T-cell (primary cell): ENCODE measurements around the gene RPH3AL. TPM values are rescaled to one million over a fixed set of nuclear protein-coding genes. Genes with fewer than 3 reads are reported as not detected.

ENCODE experiments used
- ATAC-seq, 4 experiments: fragments of 200-7000 bp in 3 of 4; fragments of 150-1000 bp in 1 of 4; cut with Tn5 transposase; replicated peaks in 1 of 4; 1 replicate in 3 of 4; 2 replicates in 1 of 4; pipeline ENCODE4 v1.10.0; 2021; ENCODE audit warnings: moderate library complexity in 3 of 4, mild to moderate bottlenecking in 2 of 4, moderate number of reproducible peaks in 1 of 4
- CTCF ChIA-PET, 2 donors: fragments of 300-600 bp; sonication (Branson Sonifier 250); formaldehyde crosslinking; loops; one replicate each; lab custom pipeline; 2022; ENCODE audit warnings: antibody characterized with exemption in 2 of 2; lab: Charles Lee
- POLR2A ChIA-PET, 2 donors: fragments of 300-600 bp; sonication (Branson Sonifier 250); formaldehyde crosslinking; loops; one replicate each; lab custom pipeline; 2022; ENCODE audit warnings: antibody characterized with exemption in 2 of 2; lab: Charles Lee
- DNase-seq, 35 experiments: peaks; one replicate each; pipeline versions ENCODE4 v3.0.0 to v3.0.0-alpha.2; 2013 to 2023
- H3K27ac ChIP-seq: one replicate; pipeline ENCODE4 v1.5.1; 2013; ENCODE audit warnings: low read length
- H3K27me3 ChIP-seq, 2 experiments: replicated peaks in 1 of 2; 1 replicate in 1 of 2; 2 replicates in 1 of 2; pipeline versions ENCODE4 v1.6.1 to v1.7.0; 2013; ENCODE audit warnings: low read length in 1 of 2, mixed read lengths in 1 of 2; ENCODE audit not compliant: control insufficient read depth in 2 of 2, insufficient read depth in 2 of 2; ENCODE audit errors: extremely low read depth in 1 of 2
- H3K36me3 ChIP-seq, 2 donors: 1 replicate in 1 of 2; 2 replicates in 1 of 2; pipeline versions ENCODE4 v1.6.1 to v1.7.0; 2013; ENCODE audit warnings: low read length in 1 of 2; ENCODE audit not compliant: control insufficient read depth in 2 of 2, insufficient read depth in 1 of 2; ENCODE audit errors: extremely low read depth in 1 of 2
- H3K4me1 ChIP-seq, 2 experiments: 1 replicate in 1 of 2; 2 replicates in 1 of 2; pipeline versions ENCODE4 v1.6.1 to v1.7.0; 2013; ENCODE audit warnings: low read length in 2 of 2, mixed read lengths in 1 of 2; ENCODE audit not compliant: insufficient read depth in 2 of 2, control insufficient read depth in 1 of 2; ENCODE audit errors: extremely low read depth in 1 of 2
- H3K4me3 ChIP-seq, 2 donors: 1 replicate in 1 of 2; 2 replicates in 1 of 2; pipeline versions ENCODE4 v1.5.1 to v1.7.0; 2013; ENCODE audit warnings: mild to moderate bottlenecking in 2 of 2, low read length in 1 of 2, moderate library complexity in 1 of 2; ENCODE audit not compliant: control insufficient read depth in 1 of 2; ENCODE audit errors: extremely low read depth in 1 of 2
- H3K9me3 ChIP-seq: 2 replicates; pipeline ENCODE4 v1.7.0; 2013
- H3K27ac Mint-ChIP-seq, 2 donors: one replicate each; pipeline ENCODE4 v1.8.0; 2020 to 2021; ENCODE audit warnings: mild to moderate bottlenecking in 2 of 2, mixed read lengths in 2 of 2
- H3K27me3 Mint-ChIP-seq, 2 donors: one replicate each; pipeline ENCODE4 v1.8.0; 2021 to 2022; ENCODE audit warnings: mixed read lengths in 2 of 2
- H3K36me3 Mint-ChIP-seq: one replicate; pipeline ENCODE4 v1.8.0; 2021; ENCODE audit warnings: mixed read lengths
- H3K4me1 Mint-ChIP-seq, 3 donors: one replicate each; pipeline ENCODE4 v1.8.0; 2020 to 2022; ENCODE audit warnings: mixed read lengths in 3 of 3, mild to moderate bottlenecking in 1 of 3
- H3K4me3 Mint-ChIP-seq, 3 donors: one replicate each; pipeline ENCODE4 v1.8.0; 2020 to 2022; ENCODE audit warnings: mild to moderate bottlenecking in 3 of 3, mixed read lengths in 3 of 3, moderate library complexity in 3 of 3
- H3K9me3 Mint-ChIP-seq, 3 donors: one replicate each; pipeline ENCODE4 v1.8.0; 2020 to 2022; ENCODE audit warnings: mixed read lengths in 3 of 3
- WGBS: methylation state at CpG from one replicate; pipeline ENCODE4 v1.1.5; 2013; ENCODE audit warnings: missing lambda C conversion rate; ENCODE audit not compliant: insufficient coverage; 5-methylcytosine and 5-hydroxymethylcytosine counted together
- total RNA-seq, 35 experiments: library from RNA in 6 of 35; stranded (reverse) in 6 of 35; fragments of 120-200 nt in 1 of 35; gene quantifications; one replicate each; pipeline versions ENCODE4 v1.2.1 to v1.2.4 and lab custom pipeline; 2013 to 2026

RPH3AL gene
- total RNA-seq, 5 donors from 2014 or later (not counting 1 experiment from before 2014, with no cell fraction given) = 4.5 to 10.5 (median 5.3) TPM

DNA sequence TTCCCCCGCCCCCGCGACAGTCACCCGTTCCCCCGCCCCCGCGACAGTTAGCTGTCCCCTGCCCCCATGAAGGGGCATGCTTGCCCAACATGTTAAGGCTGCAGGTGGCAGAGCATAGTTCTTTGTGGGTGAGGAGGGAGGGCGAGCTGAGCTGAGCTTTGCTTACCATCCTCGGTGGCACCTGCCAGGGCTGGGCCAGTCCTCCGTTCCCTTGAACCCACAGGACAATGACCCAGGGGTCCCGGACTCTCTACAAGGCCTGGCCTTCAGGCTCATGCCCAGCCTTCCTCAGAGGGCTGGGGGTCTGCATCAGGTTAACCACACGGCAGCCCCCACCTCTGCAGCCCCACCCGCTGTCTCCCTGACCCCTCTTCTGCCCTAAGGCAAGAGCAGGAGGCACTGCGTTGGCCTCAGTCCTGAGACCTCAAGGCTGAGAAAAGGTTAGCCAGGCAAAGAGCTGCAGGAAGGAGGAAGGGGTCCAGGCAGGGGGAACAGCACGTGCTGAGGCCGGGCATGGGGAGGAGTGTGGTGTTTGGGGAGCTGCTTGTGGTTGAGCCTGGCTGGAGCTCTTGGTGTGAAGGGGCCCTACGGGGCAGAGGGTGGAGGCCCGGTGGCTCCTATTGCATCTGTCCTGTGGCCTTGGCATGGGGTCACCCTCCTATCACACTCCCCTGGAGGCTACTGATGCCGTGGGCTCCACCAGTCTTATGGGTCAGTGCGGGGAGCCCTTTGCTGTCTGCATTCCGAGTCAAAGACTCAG lies 159.8 kb downstream of the RPH3AL start:
- WGBS = 80% methylated on average over 8 of the region's 21 CpGs
- H3K27ac Mint-ChIP-seq = no peak overlapping the region

DNA sequence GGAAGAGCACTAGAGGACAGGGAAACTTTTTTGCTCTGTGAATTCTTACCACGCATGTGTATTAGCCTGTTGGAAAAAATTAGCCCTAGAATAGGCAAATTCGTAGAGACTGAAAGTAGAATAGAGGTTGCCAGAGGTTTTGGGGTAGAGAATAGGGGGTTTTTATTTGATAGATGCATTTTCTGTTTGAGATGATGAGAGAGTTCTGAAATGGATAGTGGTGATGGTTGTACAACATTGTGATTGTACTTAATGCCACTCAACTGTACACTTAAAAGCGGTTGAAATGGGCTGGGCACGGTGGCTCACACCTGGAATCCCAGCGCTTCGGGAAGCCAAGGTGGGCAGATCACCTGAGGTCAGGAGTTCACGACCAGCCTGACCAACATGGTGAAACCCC lies 163.2 kb downstream of the RPH3AL start:
- H3K27ac Mint-ChIP-seq = no peak overlapping the region
- DNase-seq (no peak), ATAC-seq (no peak)
- ChIA-PET CTCF (no interaction called here), POLR2A (no interaction called here)
- no peak overlapping the region for H3K4me3 Mint-ChIP-seq
- H3K4me3 ChIP-seq = no peak overlapping the region
- no peaks in the 10 kb centered on the region for H3K36me3 Mint-ChIP-seq
- H3K36me3 ChIP-seq = no peaks in the 10 kb centered on the region
- peaks cover 0 to 34% of the 10 kb centered on the region in 2 experiments for H3K27me3 ChIP-seq
- H3K4me1 Mint-ChIP-seq = peaks cover 0 to 18% (median 0%) of the 10 kb centered on the region in 3 donors
- 39% methylated on average over 2 of the region's 7 CpGs for WGBS
- H3K4me1 ChIP-seq = peaks cover 0 to 4% of the 10 kb centered on the region in 2 experiments
- no peaks in the 10 kb centered on the region for H3K9me3 ChIP-seq
- H3K27me3 Mint-ChIP-seq = peaks cover 10 to 21% of the 10 kb centered on the region in 2 donors
- no peak overlapping the region for H3K27ac ChIP-seq
- no peaks in the 10 kb centered on the region for H3K9me3 Mint-ChIP-seq

More for the DNA sequence above, 159.8 kb downstream of the RPH3AL start:
- DNase-seq (no peak), ATAC-seq (no peak)
- ChIA-PET CTCF (no interaction called here), POLR2A (no interaction called here)
- H3K27me3 Mint-ChIP-seq = peaks cover 0 to 7% of the 10 kb centered on the region in 2 donors
- Histone ChIP-seq H3K4me1 (no peaks in the 10 kb centered on the region), H3K27me3 (peaks cover 0 to 37% of the 10 kb centered on the region in 2 experiments), H3K4me3 (no peak overlapping the region), H3K27ac (no peak overlapping the region), H3K36me3 (no peaks in the 10 kb centered on the region), H3K9me3 (no peaks in the 10 kb centered on the region)
- no peaks in the 10 kb centered on the region for H3K9me3 Mint-ChIP-seq
- no peaks in the 10 kb centered on the region for H3K4me1 Mint-ChIP-seq
- no peaks in the 10 kb centered on the region for H3K36me3 Mint-ChIP-seq
- H3K4me3 Mint-ChIP-seq = no peak overlapping the region

DNA sequence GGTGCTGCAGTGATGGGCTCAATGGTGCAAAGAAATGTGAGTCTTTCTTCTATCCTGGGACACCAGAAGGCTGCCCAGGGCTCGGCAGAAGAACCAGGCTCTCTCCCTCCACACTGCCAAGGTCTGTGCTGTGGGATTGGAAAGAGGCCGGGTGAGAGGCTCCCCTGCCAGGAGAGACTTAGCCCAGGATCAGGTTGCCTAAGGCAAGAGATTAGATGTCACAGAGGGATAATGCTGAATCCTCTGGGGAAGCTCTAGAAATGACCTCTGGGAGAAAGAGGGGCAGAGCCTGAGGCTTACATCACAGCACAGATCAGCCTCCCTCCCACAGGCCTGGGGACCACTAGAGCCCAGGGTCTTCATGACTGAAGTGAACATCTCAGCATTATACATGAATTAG lies 165.5 kb downstream of the RPH3AL start:
- ATAC-seq (no peak), DNase-seq (no peak)
- H3K36me3 ChIP-seq = no peaks in the 10 kb centered on the region
- no peak overlapping the region for H3K4me3 Mint-ChIP-seq
- H3K27me3 ChIP-seq = peaks cover 0 to 47% of the 10 kb centered on the region in 2 experiments
- no CpG with 5 or more reads among the region's 2 CpGs for whole genome bisulfite sequencing
- peaks cover 0 to 4% of the 10 kb centered on the region in 2 experiments for H3K4me1 ChIP-seq
- H3K36me3 Mint-ChIP-seq = no peaks in the 10 kb centered on the region
- H3K27ac Mint-ChIP-seq = no peak overlapping the region
- H3K9me3 ChIP-seq = no peaks in the 10 kb centered on the region
- H3K4me1 Mint-ChIP-seq = peaks cover 0 to 23% (median 0%) of the 10 kb centered on the region in 3 donors
- H3K4me3 ChIP-seq = no peak overlapping the region
- H3K27ac ChIP-seq = no peak overlapping the region
- ChIA-PET POLR2A (no interaction called here), CTCF (no interaction called here)
- H3K9me3 Mint-ChIP-seq = no peaks in the 10 kb centered on the region
- H3K27me3 Mint-ChIP-seq = peaks cover 30 to 42% of the 10 kb centered on the region in 2 donors

DNA sequence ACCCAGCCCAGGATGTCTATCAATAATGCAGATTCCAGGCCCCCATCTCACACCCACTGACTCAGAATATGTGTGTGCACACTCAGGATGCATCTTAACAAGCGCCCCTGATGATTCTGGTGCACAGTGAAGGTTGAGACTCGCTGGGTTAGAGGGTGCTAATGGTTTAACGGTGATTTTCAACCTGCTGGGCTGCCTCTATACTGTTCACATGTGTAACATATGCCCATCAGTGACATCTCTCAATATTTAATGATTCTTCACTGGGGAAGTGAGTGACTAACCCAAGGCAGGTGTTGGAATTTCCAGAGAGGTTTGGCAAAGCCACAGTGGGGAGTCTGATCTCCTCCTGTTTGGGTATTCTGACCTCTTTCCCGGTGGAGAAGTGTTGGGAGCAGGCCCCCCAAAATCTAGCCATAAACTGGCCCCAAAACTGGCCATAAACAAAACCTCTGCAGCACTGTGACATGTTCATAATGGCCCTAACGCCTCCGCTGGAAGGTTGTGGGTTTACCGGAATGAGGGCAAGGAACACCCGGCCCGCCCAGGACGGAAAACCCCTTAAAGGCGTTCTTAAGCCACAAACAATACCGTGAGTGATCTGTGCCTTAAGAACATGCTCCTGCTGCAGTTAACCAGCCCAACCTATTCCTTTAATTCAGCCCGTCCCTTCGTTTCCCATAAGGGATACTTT lies 167.0 kb downstream of the RPH3AL start:
- H3K36me3 Mint-ChIP-seq = no peaks in the 10 kb centered on the region
- H3K4me3 Mint-ChIP-seq = peak overlapping the region in 1 of 3 donors; percentile 17
- DNase-seq = peak in 3 of 35 experiments; percentile 30 to 51 (median 30)
- ATAC-seq = no peak
- no peak overlapping the region for H3K27ac Mint-ChIP-seq
- CTCF ChIA-PET = no interaction called here
- POLR2A ChIA-PET = no interaction called here
- no peaks in the 10 kb centered on the region for H3K9me3 Mint-ChIP-seq
- H3K27me3 Mint-ChIP-seq = peaks cover 32 to 46% of the 10 kb centered on the region in 2 donors
- Histone ChIP-seq H3K4me1 (peaks cover 0 to 8% of the 10 kb centered on the region in 2 experiments), H3K9me3 (no peaks in the 10 kb centered on the region), H3K36me3 (no peaks in the 10 kb centered on the region), H3K27me3 (peaks cover 0 to 52% of the 10 kb centered on the region in 2 experiments), H3K27ac (no peak overlapping the region), H3K4me3 (no peak overlapping the region)
- peaks cover 0 to 27% (median 2%) of the 10 kb centered on the region in 3 donors for H3K4me1 Mint-ChIP-seq
- WGBS = no CpG with 5 or more reads among the region's 14 CpGs

DNA sequence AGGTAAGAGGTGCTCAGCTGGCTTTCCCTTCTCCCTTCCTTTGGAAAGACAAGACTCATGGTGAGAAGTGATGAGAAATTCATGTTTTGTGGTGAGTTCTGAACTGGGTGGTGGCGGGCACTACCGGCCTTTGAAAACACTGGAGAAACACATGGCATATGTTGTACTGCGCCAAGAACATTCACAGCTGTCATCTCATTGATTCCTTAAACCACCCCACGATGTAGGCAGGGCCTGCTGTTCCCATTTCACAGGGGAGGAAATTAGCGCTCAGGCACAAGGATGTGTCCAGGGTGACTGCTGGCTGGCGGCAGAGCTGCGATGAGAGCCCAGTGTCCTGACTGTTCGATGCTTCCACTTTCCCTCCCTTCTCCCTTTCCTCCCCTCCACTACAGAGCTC lies 169.6 kb downstream of the RPH3AL start:
- ChIA-PET POLR2A (no interaction called here), CTCF (no interaction called here)
- peaks cover 0 to 27% (median 2%) of the 10 kb centered on the region in 3 donors for H3K4me1 Mint-ChIP-seq
- Histone ChIP-seq H3K36me3 (no peaks in the 10 kb centered on the region), H3K4me1 (peaks cover 0 to 11% of the 10 kb centered on the region in 2 experiments), H3K27ac (no peak overlapping the region), H3K27me3 (peaks cover 0 to 69% of the 10 kb centered on the region in 2 experiments), H3K9me3 (no peaks in the 10 kb centered on the region), H3K4me3 (no peak overlapping the region)
- H3K36me3 Mint-ChIP-seq = no peaks in the 10 kb centered on the region
- no peaks in the 10 kb centered on the region for H3K9me3 Mint-ChIP-seq
- ATAC-seq (no peak), DNase-seq (no peak)
- H3K27ac Mint-ChIP-seq = no peak overlapping the region
- WGBS = 81% methylated on average over 3 of the region's 8 CpGs
- peak overlapping the region in 1 of 3 donors; percentile 71 for H3K4me3 Mint-ChIP-seq
- peaks cover 38 to 63% of the 10 kb centered on the region in 2 donors for H3K27me3 Mint-ChIP-seq

DNA sequence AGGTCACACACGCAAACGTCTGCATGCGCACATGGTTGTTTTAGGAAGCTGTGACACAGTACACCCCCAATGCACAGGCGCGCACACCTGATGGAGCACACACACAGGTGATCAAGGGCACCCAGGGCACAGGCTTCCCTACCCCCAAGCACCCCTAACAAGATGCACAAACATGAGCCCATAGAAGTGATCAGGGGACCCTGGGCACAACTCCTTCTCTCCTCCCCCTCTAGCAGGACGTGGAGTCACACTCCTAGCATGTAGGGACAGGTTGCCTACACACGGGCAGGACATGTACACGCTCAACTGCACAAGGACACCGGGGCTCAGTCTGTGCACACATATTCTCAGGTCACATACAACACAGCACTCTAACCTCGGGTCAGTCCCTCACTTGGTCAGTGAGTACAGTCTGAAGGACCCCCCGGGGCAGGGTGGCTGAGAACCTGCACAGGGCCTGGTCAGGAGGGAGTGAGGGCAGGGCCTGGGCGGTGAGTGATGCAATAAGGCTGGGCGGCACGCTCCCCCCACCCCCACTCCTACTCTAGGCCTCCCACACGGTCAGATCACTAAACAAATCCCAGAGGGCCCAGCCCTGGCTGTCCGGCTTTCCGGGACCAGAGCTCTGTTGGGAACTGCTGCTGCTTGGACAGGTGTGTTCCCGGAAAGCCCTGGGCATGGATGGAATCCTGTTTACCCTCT lies 170.4 kb downstream of the RPH3AL start:
- CTCF ChIA-PET = no interaction called here
- WGBS = 73% methylated on average over 13 of the region's 18 CpGs
- DNase-seq = no peak
- peaks cover 0 to 11% of the 10 kb centered on the region in 2 experiments for H3K4me1 ChIP-seq
- peaks cover 0 to 27% (median 2%) of the 10 kb centered on the region in 3 donors for H3K4me1 Mint-ChIP-seq
- no peak overlapping the region for H3K27ac ChIP-seq
- peak overlapping the region in 1 of 2 donors; percentile 35 for H3K4me3 ChIP-seq
- peak overlapping the region; percentile 31 to 71 (median 57) for H3K4me3 Mint-ChIP-seq
- peaks cover 44 to 70% of the 10 kb centered on the region in 2 donors for H3K27me3 Mint-ChIP-seq
- no peaks in the 10 kb centered on the region for H3K36me3 ChIP-seq
- H3K36me3 Mint-ChIP-seq = no peaks in the 10 kb centered on the region
- POLR2A ChIA-PET = no interaction called here
- no peak for ATAC-seq
- H3K9me3 ChIP-seq = no peaks in the 10 kb centered on the region
- H3K9me3 Mint-ChIP-seq = no peaks in the 10 kb centered on the region
- no peak overlapping the region for H3K27ac Mint-ChIP-seq
- H3K27me3 ChIP-seq = peaks cover 0 to 73% of the 10 kb centered on the region in 2 experiments
